GM12878 (cell line): ENCODE data around the gene ULK1. TPM values are rescaled to one million over a fixed set of nuclear protein-coding genes. Genes with fewer than 3 reads are reported as not detected.

Experiments
- ATAC-seq: fragments of 200-7000 bp; cut with Tn5 transposase; 3 replicates; pipeline ENCODE4 v1.9.1; 2020; ENCODE audit warnings: mild to moderate bottlenecking, moderate library complexity
- BruUV-seq: library from RNA; stranded (reverse); fragments of 400-500 nt; replicated peaks from 2 replicates; lab custom pipeline; 2021; lab: Mats Ljungman, UMichigan
- CTCF ChIA-PET: fragments of 300-600 bp; sonication (Branson Sonifier 250); formaldehyde crosslinking; extraction: SDS; loops from one replicate; lab custom pipeline; 2021; ENCODE audit warnings: inconsistent platforms; lab: Yijun Ruan, JAX
- POLR2A ChIA-PET: fragments of 350-600 bp; formaldehyde crosslinking; extraction: SDS; loops from one replicate; lab custom pipeline; 2021; ENCODE audit warnings: inconsistent platforms; lab: Charles Lee
- RAD21 ChIA-PET: fragments of 300-600 bp; sonication (Branson Sonifier 250); formaldehyde crosslinking; loops from one replicate; lab custom pipeline; 2023; ENCODE audit warnings: antibody characterized with exemption; ENCODE audit not compliant: unreplicated experiment; lab: Charles Lee
- SMC1A ChIA-PET: fragments of 300-600 bp; sonication (Branson Sonifier 250); formaldehyde crosslinking; loops from one replicate; lab custom pipeline; 2023; ENCODE audit not compliant: unreplicated experiment, uncharacterized antibody; lab: Charles Lee
- DNase-seq: peaks from one replicate; pipeline ENCODE4 v3.0.0-alpha.2; 2011; ENCODE audit warnings: low read depth, low spot score
- FAIRE-seq: peaks from 3 replicates; lab custom pipeline; 2011; peaks lifted over from hg19 to GRCh38; lab: Jason Lieb, UNC
- H2AFZ ChIP-seq: 2 replicates; pipeline ENCODE4 v1.6.0; 2011; ENCODE audit warnings: low read depth, low read length, control low read depth; ENCODE audit not compliant: control insufficient read depth
- H3K27ac ChIP-seq: 2 replicates; pipeline ENCODE4 v1.5.1; 2011; ENCODE audit warnings: control low read depth; ENCODE audit not compliant: control insufficient read depth, insufficient read depth
- H3K27me3 ChIP-seq, 2 experiments: replicated peaks in 1 of 2; 2 replicates each; pipeline versions ENCODE4 v1.6.0 to v1.6.1; 2011; ENCODE audit warnings: low read length in 1 of 2; ENCODE audit not compliant: control insufficient read depth in 2 of 2, insufficient read depth in 2 of 2
- H3K36me3 ChIP-seq, 2 experiments: 2 replicates each; pipeline ENCODE4 v1.5.1; 2011; ENCODE audit warnings: low read length in 1 of 2; ENCODE audit not compliant: control insufficient read depth in 2 of 2, insufficient read depth in 2 of 2
- H3K4me1 ChIP-seq: 2 replicates; pipeline ENCODE4 v1.6.1; 2011; ENCODE audit warnings: mild to moderate bottlenecking, low read length, moderate library complexity, mixed read lengths; ENCODE audit not compliant: control insufficient read depth, insufficient read depth
- H3K4me2 ChIP-seq: 2 replicates; pipeline ENCODE4 v1.6.0; 2011; ENCODE audit warnings: control low read depth; ENCODE audit not compliant: control insufficient read depth, insufficient read depth
- H3K4me3 ChIP-seq: fragments of 200-600 bp; sonication (generic); 2 replicates; pipeline ENCODE4 v1.5.1; 2016
- H3K79me2 ChIP-seq: 2 replicates; pipeline ENCODE4 v1.6.0; 2011; ENCODE audit warnings: low read length; ENCODE audit not compliant: control insufficient read depth, insufficient read depth
- H3K9ac ChIP-seq: 2 replicates; pipeline ENCODE4 v1.8.0; 2011; ENCODE audit warnings: low read length, control low read depth, mixed read lengths; ENCODE audit not compliant: control insufficient read depth, insufficient read depth
- H3K9me3 ChIP-seq: replicated peaks from 3 replicates; pipeline ENCODE4 v1.5.1; 2011; ENCODE audit warnings: mild to moderate bottlenecking, low read length; ENCODE audit not compliant: control insufficient read depth, insufficient read depth
- H4K20me1 ChIP-seq: 2 replicates; pipeline ENCODE4 v1.6.0; 2011; ENCODE audit not compliant: control insufficient read depth, insufficient read depth
- ATF7 ChIP-seq: fragments of 450-650 bp; IDR thresholded peaks from 2 replicates; pipeline ENCODE4 v1.6.1; 2016; ENCODE audit warnings: low read depth, mild to moderate bottlenecking
- BCLAF1 ChIP-seq: fragments of 450-650 bp; IDR thresholded peaks from 2 replicates; pipeline ENCODE4 v1.6.1; 2017; ENCODE audit warnings: antibody characterized with exemption, mild to moderate bottlenecking, moderate library complexity
- ELK1 ChIP-seq: IDR thresholded peaks from 2 replicates; pipeline ENCODE4 v1.6.1; 2012; ENCODE audit warnings: low read depth, low read length, improper control_type of control experiment
- ESRRA ChIP-seq: IDR thresholded peaks from 2 replicates; pipeline ENCODE4 v1.6.1; 2012; ENCODE audit warnings: mild to moderate bottlenecking, low read length, improper control_type of control experiment
- HDAC6 ChIP-seq: fragments of 200-600 bp; sonication (generic); IDR thresholded peaks from one replicate; pipeline ENCODE4 v1.8.0; 2017; ENCODE audit warnings: antibody characterized with exemption; ENCODE audit not compliant: unreplicated experiment
- IRF5 ChIP-seq: fragments of 450-650 bp; IDR thresholded peaks from 2 replicates; pipeline ENCODE4 v1.6.1; 2017; ENCODE audit warnings: borderline replicate concordance
- KLF5 ChIP-seq: fragments of 450-650 bp; IDR thresholded peaks from 2 replicates; pipeline ENCODE4 v1.6.1; 2014; ENCODE audit warnings: mild to moderate bottlenecking; ENCODE audit not compliant: partially characterized antibody
- NKRF ChIP-seq: fragments of 450-650 bp; conservative IDR thresholded peaks from 2 replicates; pipeline ENCODE4 v1.6.1; 2017; ENCODE audit warnings: mild to moderate bottlenecking, moderate library complexity
- POU2F2 ChIP-seq: IDR thresholded peaks from 3 replicates; pipeline ENCODE4 v1.6.1; 2011; ENCODE audit warnings: low read depth, mild to moderate bottlenecking, low read length, borderline replicate concordance
- RCOR1 ChIP-seq: conservative IDR thresholded peaks from 2 replicates; pipeline ENCODE4 v1.6.1; 2012; ENCODE audit warnings: low read depth, low read length, improper control_type of control experiment
- SRF ChIP-seq, 2 experiments: IDR thresholded peaks; 2 replicates each; pipeline ENCODE4 v1.6.1; 2011; ENCODE audit warnings: low read depth in 2 of 2, low read length in 2 of 2, mild to moderate bottlenecking in 1 of 2, moderate library complexity in 1 of 2
- WGBS: methylation state at CpG from one replicate; pipeline ENCODE4 v1.1.6; 2016; ENCODE audit warnings: low lambda C conversion rate; ENCODE audit not compliant: insufficient replicate concordance, insufficient coverage; ENCODE audit errors: missing lambda C conversion rate; 5-methylcytosine and 5-hydroxymethylcytosine counted together
- in situ Hi-C: fragments of 300-500 bp; cut with MboI; formaldehyde crosslinking; loops from 9 replicates; pipeline ENCODE4 v1.14.3; 2018; ENCODE audit warnings: mixed read lengths
- intact Hi-C: fragments of 100-400 bp; cut with micrococcal nuclease; formaldehyde crosslinking; loops from one replicate; pipeline ENCODE4 v1.14.2; 2022; ENCODE audit not compliant: unreplicated experiment
- polyA plus RNA-seq, 11 experiments: library from polyadenylated mRNA; depleted of rRNA in 4 of 11; unstranded in 6 of 11; stranded (reverse) in 5 of 11; fragments of >200 nt; fragmentation: Nextera tagmentation in 4 of 11; fragmentation: Illumina TruSeq in 1 of 11; extraction: Ambion mirVana in 4 of 11; extraction: Trizol in 1 of 11; gene quantifications; 1 replicate in 1 of 11; 2 replicates in 10 of 11; pipeline versions ENCODE4 v1.2.1 to v1.2.3, GENCODE V29; 2011 to 2016; ENCODE audit warnings: inconsistent platforms in 2 of 11, missing spikeins in 2 of 11, low read depth in 1 of 11
- total RNA-seq, 4 experiments: library from RNA; depleted of rRNA in 3 of 4; stranded (reverse); fragments of >200 nt in 3 of 4; fragmentation: Illumina TruSeq in 1 of 4; extraction: Trizol in 1 of 4; gene quantifications; 2 replicates each; pipeline versions ENCODE4 v1.2.1 to v1.2.3, GENCODE V29; 2013 to 2021

Gene ULK1
- total and polyA plus RNA-seq, 10 of the 15 experiments (the other 5 are each of a cell fraction or from before 2014, with no cell fraction given): 0.13 to 14.1 (median 1.5) TPM

- Histone ChIP-seq H3K4me1 (no peaks in the 10 kb centered on the region), H2AFZ (no peak overlapping the region), H4K20me1 (no peaks in the 10 kb centered on the region), H3K4me3 (no peak overlapping the region), H3K79me2 (no peaks in the 10 kb centered on the region), H3K27me3 (no peaks in the 10 kb centered on the region), H3K9me3 (no peaks in the 10 kb centered on the region), H3K9ac (no peak overlapping the region), H3K27ac (no peak overlapping the region), H3K36me3 (no peaks in the 10 kb centered on the region; a peak in 2 of 4 replicates), H3K4me2 (no peak overlapping the region)
- ChIA-PET CTCF (no interaction called here), SMC1A (no interaction called here), RAD21 (no interaction called here), POLR2A (no interaction called here)
- no peak for FAIRE-seq
- in situ Hi-C loops (no loop called here), intact Hi-C loops (no loop called here)
- no peak for DNase-seq
- ATAC-seq: no peak
- no TSS peak for BruUV-seq
- 87% methylated on average over 23 of the region's 23 CpGs for whole genome bisulfite sequencing
- TF ChIP-seq ELK1 (no peak), IRF5 (no peak), SRF (IDR thresholded peaks at IDR 0.05; ENCODE audit: low read depth in 2 of 2, low read length in 2 of 2) (no peak), ESRRA (no peak), HDAC6 (no peak), ATF7 (no peak), RCOR1 (no peak), BCLAF1 (no peak), KLF5 (no peak), POU2F2 (no peak), NKRF (no peak)
These were observed 16.0 kb downstream of the ULK1 start for GRCh38 chr12:131910302-131911027.
